Gastrocnemius medialis (tissue), 4 donors: ENCODE measurements around the gene ABHD10. TPM values are rescaled to one million over a fixed set of nuclear protein-coding genes. Genes with fewer than 3 reads are reported as not detected.

ENCODE experiments used
- ATAC-seq, 2 donors: fragments of 150-250 bp; one replicate each; pipeline ENCODE4 v1.9.1; 2016
- DNase-seq, 2 donors: peaks; one replicate each; pipeline ENCODE4 v3.0.0-alpha.2; 2019
- H3K27ac ChIP-seq, 4 donors: fragments of 200-600 bp; sonication (generic); 1 replicate in 1 of 4; 2 replicates in 3 of 4; pipeline ENCODE4 v1.5.1; 2016 to 2018; ENCODE audit warnings: mild to moderate bottlenecking in 2 of 4, moderate library complexity in 1 of 4
- H3K27me3 ChIP-seq, 3 donors: fragments of 200-600 bp; sonication (generic) in 2 of 3; 1 replicate in 1 of 3; 2 replicates in 2 of 3; pipeline versions ENCODE4 v1.5.1 to v1.6.0; 2016 to 2019; ENCODE audit warnings: mild to moderate bottlenecking in 1 of 3, moderate library complexity in 1 of 3
- H3K36me3 ChIP-seq, 2 donors: fragments of 200-600 bp; sonication (generic) in 1 of 2; one replicate each; pipeline ENCODE4 v1.5.1; 2017 to 2018
- H3K4me1 ChIP-seq, 2 donors: fragments of 200-600 bp; sonication (generic) in 1 of 2; one replicate each; pipeline ENCODE4 v1.5.1; 2016 to 2017; ENCODE audit warnings: mild to moderate bottlenecking in 2 of 2
- H3K4me3 ChIP-seq, 4 donors: fragments of 200-600 bp; sonication (generic) in 3 of 4; 1 replicate in 1 of 4; 2 replicates in 3 of 4; pipeline ENCODE4 v1.5.1; 2016 to 2019; ENCODE audit warnings: mild to moderate bottlenecking in 2 of 4
- H3K9me3 ChIP-seq, 3 donors: fragments of 200-600 bp; sonication (generic) in 2 of 3; 1 replicate in 1 of 3; 2 replicates in 2 of 3; pipeline ENCODE4 v1.5.1; 2016 to 2019
- CTCF ChIP-seq, 5 experiments: fragments of 450-650 bp in 3 of 5; fragments of 200-600 bp in 2 of 5; sonication (generic) in 2 of 5; IDR thresholded peaks in 4 of 5; conservative IDR thresholded peaks in 1 of 5; 1 replicate in 4 of 5; 2 replicates in 1 of 5; pipeline ENCODE4 v1.5.1; 2016 to 2019; ENCODE audit warnings: antibody characterized with exemption in 5 of 5, mild to moderate bottlenecking in 3 of 5, moderate library complexity in 3 of 5
- POLR2A ChIP-seq, 2 donors: fragments of 450-650 bp; IDR thresholded peaks; one replicate each; pipeline ENCODE4 v1.6.1; 2017; ENCODE audit warnings: antibody characterized with exemption in 2 of 2, mild to moderate bottlenecking in 2 of 2, moderate library complexity in 2 of 2
- in situ Hi-C, 4 donors: fragments of 200-750 bp; cut with MboI; loops; one replicate each; pipeline versions ENCODE4 v1.15.0 to v1.8.0; 2017; ENCODE audit warnings: low sequenced_read_pairs in 4 of 4
- intact Hi-C: fragments of 100-400 bp; cut with DNase I; formaldehyde crosslinking; loops from one replicate; pipeline ENCODE4 v1.15.1; 2023; ENCODE audit warnings: low total_unique reads
- total RNA-seq, 4 donors: library from RNA; depleted of rRNA; stranded (reverse); fragments of >200 nt; gene quantifications; one replicate each; pipeline versions ENCODE4 v1.1.0 to v1.2.3, GENCODE V29; 2016

Gene ABHD10
- total RNA-seq, 4 donors from 2014 or later, result 6.3 to 13.3 (median 9.0) TPM

- ATAC-seq (no peak), DNase-seq (no peak)
- peaks cover 4% of the 10 kb centered on the region in 2 donors for H3K4me1 ChIP-seq
- no peak for TF ChIP-seq CTCF (IDR thresholded peaks at IDR 0.05 in 4 of 5, conservative IDR thresholded peaks at IDR 0.05 in 1 of 5)
- no peak for TF ChIP-seq POLR2A (IDR thresholded peaks at IDR 0.05)
- in situ Hi-C loops (no loop called here), intact Hi-C loops (no loop called here)
- H3K36me3 ChIP-seq, result no peaks in the 10 kb centered on the region
- no peak overlapping the region for H3K27ac ChIP-seq
- H3K9me3 ChIP-seq, result no peaks in the 10 kb centered on the region
- H3K4me3 ChIP-seq, result no peak overlapping the region
- H3K27me3 ChIP-seq, result no peaks in the 10 kb centered on the region
These were observed 38.3 kb downstream of the ABHD10 start for GRCh38 chr3:112017091-112017490.

- H3K4me3 ChIP-seq, result no peak overlapping the region
- ATAC-seq (no peak), DNase-seq (no peak)
- no peaks in the 10 kb centered on the region for H3K4me1 ChIP-seq
- no peak for TF ChIP-seq POLR2A (IDR thresholded peaks at IDR 0.05)
- TF ChIP-seq CTCF (IDR thresholded peaks at IDR 0.05 in 4 of 5, conservative IDR thresholded peaks at IDR 0.05 in 1 of 5), result no peak
- H3K27ac ChIP-seq, result no peak overlapping the region
- no peaks in the 10 kb centered on the region for H3K36me3 ChIP-seq
- no peaks in the 10 kb centered on the region for H3K9me3 ChIP-seq
- intact Hi-C loops, result no loop called here
- H3K27me3 ChIP-seq, result no peaks in the 10 kb centered on the region
- in situ Hi-C loops, result no loop called here
These were observed 39.9 kb downstream of the ABHD10 start for GRCh38 chr3:112018712-112019111.

- Histone ChIP-seq H3K27ac (no peak overlapping the region), H3K4me3 (no peak overlapping the region), H3K4me1 (no peaks in the 10 kb centered on the region), H3K36me3 (no peaks in the 10 kb centered on the region), H3K27me3 (no peaks in the 10 kb centered on the region), H3K9me3 (no peaks in the 10 kb centered on the region)
- intact Hi-C loops (no loop called here), in situ Hi-C loops (no loop called here)
- TF ChIP-seq POLR2A (IDR thresholded peaks at IDR 0.05), result no peak
- ATAC-seq, result no peak
- DNase-seq, result no peak
These were observed 40.9 kb downstream of the ABHD10 start for GRCh38 chr3:112019716-112020115.

- Histone ChIP-seq H3K4me3 (no peak overlapping the region), H3K4me1 (no peaks in the 10 kb centered on the region), H3K36me3 (no peaks in the 10 kb centered on the region), H3K9me3 (no peaks in the 10 kb centered on the region), H3K27ac (no peak overlapping the region), H3K27me3 (no peaks in the 10 kb centered on the region)
- ATAC-seq (no peak), DNase-seq (no peak)
- TF ChIP-seq POLR2A (IDR thresholded peaks at IDR 0.05) (no peak), CTCF (IDR thresholded peaks at IDR 0.05 in 4 of 5, conservative IDR thresholded peaks at IDR 0.05 in 1 of 5) (no peak)
- in situ Hi-C loops, result no loop called here
- intact Hi-C loops, result no loop called here
These were observed 41.9 kb downstream of the ABHD10 start for GRCh38 chr3:112020674-112021085.

- intact Hi-C loops, result no loop called here
- in situ Hi-C loops, result no loop called here
- Histone ChIP-seq H3K27ac (no peak overlapping the region), H3K36me3 (no peaks in the 10 kb centered on the region), H3K27me3 (no peaks in the 10 kb centered on the region), H3K9me3 (no peaks in the 10 kb centered on the region), H3K4me1 (no peaks in the 10 kb centered on the region), H3K4me3 (no peak overlapping the region)
- TF ChIP-seq POLR2A (IDR thresholded peaks at IDR 0.05), result no peak
- ATAC-seq (no peak), DNase-seq (no peak)
These were observed 48.3 kb downstream of the ABHD10 start for GRCh38 chr3:112027142-112027541.

GRCh38 chr3:112027826-112028225, 49.0 kb downstream of the ABHD10 start:
- H3K27ac ChIP-seq, result no peak overlapping the region
- H3K9me3 ChIP-seq, result no peaks in the 10 kb centered on the region
- intact Hi-C loops, result no loop called here
- H3K27me3 ChIP-seq, result no peaks in the 10 kb centered on the region
- no peak for ATAC-seq
- DNase-seq, result no peak
- no peak overlapping the region for H3K4me3 ChIP-seq
- TF ChIP-seq CTCF (IDR thresholded peaks at IDR 0.05 in 4 of 5, conservative IDR thresholded peaks at IDR 0.05 in 1 of 5), result no peak
- no peak for TF ChIP-seq POLR2A (IDR thresholded peaks at IDR 0.05)
- in situ Hi-C loops, result no loop called here
- H3K4me1 ChIP-seq, result no peaks in the 10 kb centered on the region
- no peaks in the 10 kb centered on the region for H3K36me3 ChIP-seq
